Psoas muscle (tissue), 8 donors: Measurements from ENCODE around the gene TBCD. TPM values are rescaled to one million over a fixed set of nuclear protein-coding genes. Genes with fewer than 3 reads are reported as not detected.

Experiments used
- ATAC-seq, 4 donors: fragments of 200-7000 bp; cut with Tn5 transposase; one replicate each; pipeline ENCODE4 v1.9.1; 2020; ENCODE audit warnings: moderate library complexity in 3 of 4, mild to moderate bottlenecking in 2 of 4
- DNase-seq, 2 donors: peaks; one replicate each; pipeline ENCODE4 v3.0.0-alpha.2; 2020
- H3K27ac ChIP-seq: fragments of 200-600 bp; one replicate; pipeline ENCODE4 v1.8.0; 2022
- H3K27me3 ChIP-seq, 3 donors: fragments of 200-600 bp in 1 of 3; one replicate each; pipeline versions ENCODE4 v1.6.1 to v1.8.0; 2013 to 2022; ENCODE audit warnings: low read length in 2 of 3, mild to moderate bottlenecking in 2 of 3, moderate library complexity in 1 of 3; ENCODE audit not compliant: insufficient read depth in 3 of 3
- H3K36me3 ChIP-seq, 2 donors: fragments of 200-600 bp in 1 of 2; one replicate each; pipeline versions ENCODE4 v1.6.1 to v1.8.0; 2013 to 2022; ENCODE audit warnings: low read depth in 1 of 2, mild to moderate bottlenecking in 1 of 2, moderate library complexity in 1 of 2; ENCODE audit not compliant: insufficient read depth in 1 of 2
- H3K4me1 ChIP-seq: fragments of 200-600 bp; one replicate; pipeline ENCODE4 v1.8.0; 2022
- H3K4me3 ChIP-seq: fragments of 200-600 bp; one replicate; pipeline ENCODE4 v1.8.0; 2022; ENCODE audit warnings: mild to moderate bottlenecking
- H3K9me3 ChIP-seq: fragments of 200-600 bp; one replicate; pipeline ENCODE4 v1.8.0; 2022
- WGBS, 3 donors: extraction: QIAGEN DNeasy Blood & Tissue Kit; methylation state at CpG; one replicate each; pipeline versions ENCODE4 v1.1.6 to v1.1.7; 2013; 5-methylcytosine and 5-hydroxymethylcytosine counted together
- intact Hi-C, 2 donors: fragments of 100-400 bp; cut with DNase I; formaldehyde crosslinking; loops; one replicate each; pipeline versions ENCODE4 v1.11.0 to v1.14.2; 2022
- polyA plus RNA-seq, 3 donors: library from polyadenylated mRNA; stranded (reverse); fragments of 200-250 nt; gene quantifications; one replicate each; pipeline ENCODE4 v1.2.3, GENCODE V29; 2013
- total RNA-seq, 4 donors: library from RNA; stranded (reverse); fragmentation: NEBNext Ultra II Directional in 2 of 4; extraction: Animal tissue kit (Norgen Biotek cat#: 25700) in 2 of 4; gene quantifications; one replicate each; pipeline versions ENCODE4 v1.2.1 to v1.2.4, GENCODE V29; 2021 to 2023
- TF ChIP-seq, protein P1 (sequence below): fragments of 200-600 bp; IDR thresholded peaks from one replicate; pipeline ENCODE4 v1.8.0; 2022; ENCODE audit warnings: antibody characterized with exemption
- donor health status: healthy with polysubstance abuse.
- donor health status: DM: no; HTN: no; CAD: no; lungs with moderate emphysema.
- donor health status: Bipolar disorder and iron deficiency.
- donor health status: healthy.
- donor health status: DM: yes; HTN: yes; CAD: no.
- donor health status: DM: no; HTN: no; CAD: no.
- donor health status: DM: no; HTN: no; CAD: no.
- donor health status: DM: yes; HTN: yes; CAD: no.

The TBCD gene
- total and polyA plus RNA-seq, 7 donors = 28.2 to 65.0 (median 36.5) TPM

DNA sequence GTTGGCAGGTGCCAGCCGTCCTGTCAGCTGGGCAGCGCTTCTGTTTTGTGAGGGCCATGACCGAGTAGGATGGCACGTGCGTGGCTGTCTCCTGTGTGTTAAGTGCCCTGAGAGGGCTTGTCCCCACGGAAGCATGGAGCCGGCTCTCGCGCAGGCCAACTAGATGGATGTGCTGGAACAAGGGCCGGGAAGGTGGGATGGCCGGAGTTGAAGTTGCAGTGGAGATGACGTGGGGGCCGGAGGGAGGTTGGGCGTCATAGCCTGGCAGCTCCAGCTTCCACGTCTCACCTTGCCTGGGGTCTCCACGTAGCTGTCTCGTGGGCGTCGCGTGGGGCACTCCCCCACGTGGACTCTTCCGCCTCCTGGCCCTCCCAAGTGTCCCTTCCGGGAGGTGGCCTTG is 27.7 kb downstream of the TBCD start:
- H3K4me1 ChIP-seq = peaks cover 5% of the 10 kb centered on the region
- intact Hi-C loops = loop anchor here in 1 of 2 donors (5.0 kb wide), 1 partner anchor 427 kb away; no protein-coding TSS in a partner anchor
- H3K36me3 ChIP-seq = peaks cover 3 to 11% of the 10 kb centered on the region in 2 donors
- H3K9me3 ChIP-seq = no peaks in the 10 kb centered on the region
- DNase-seq = peak in 1 of 2 donors; percentile 47
- H3K27me3 ChIP-seq = no peaks in the 10 kb centered on the region
- 80 to 83% (median 81%) methylated on average over 23 of the region's 23 CpGs for WGBS, 3 donors
- H3K27ac ChIP-seq = no peak overlapping the region
- no peak for ATAC-seq
- H3K4me3 ChIP-seq = no peak overlapping the region
- TF ChIP-seq, protein P1, sequence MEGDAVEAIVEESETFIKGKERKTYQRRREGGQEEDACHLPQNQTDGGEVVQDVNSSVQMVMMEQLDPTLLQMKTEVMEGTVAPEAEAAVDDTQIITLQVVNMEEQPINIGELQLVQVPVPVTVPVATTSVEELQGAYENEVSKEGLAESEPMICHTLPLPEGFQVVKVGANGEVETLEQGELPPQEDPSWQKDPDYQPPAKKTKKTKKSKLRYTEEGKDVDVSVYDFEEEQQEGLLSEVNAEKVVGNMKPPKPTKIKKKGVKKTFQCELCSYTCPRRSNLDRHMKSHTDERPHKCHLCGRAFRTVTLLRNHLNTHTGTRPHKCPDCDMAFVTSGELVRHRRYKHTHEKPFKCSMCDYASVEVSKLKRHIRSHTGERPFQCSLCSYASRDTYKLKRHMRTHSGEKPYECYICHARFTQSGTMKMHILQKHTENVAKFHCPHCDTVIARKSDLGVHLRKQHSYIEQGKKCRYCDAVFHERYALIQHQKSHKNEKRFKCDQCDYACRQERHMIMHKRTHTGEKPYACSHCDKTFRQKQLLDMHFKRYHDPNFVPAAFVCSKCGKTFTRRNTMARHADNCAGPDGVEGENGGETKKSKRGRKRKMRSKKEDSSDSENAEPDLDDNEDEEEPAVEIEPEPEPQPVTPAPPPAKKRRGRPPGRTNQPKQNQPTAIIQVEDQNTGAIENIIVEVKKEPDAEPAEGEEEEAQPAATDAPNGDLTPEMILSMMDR = no peak

DNA sequence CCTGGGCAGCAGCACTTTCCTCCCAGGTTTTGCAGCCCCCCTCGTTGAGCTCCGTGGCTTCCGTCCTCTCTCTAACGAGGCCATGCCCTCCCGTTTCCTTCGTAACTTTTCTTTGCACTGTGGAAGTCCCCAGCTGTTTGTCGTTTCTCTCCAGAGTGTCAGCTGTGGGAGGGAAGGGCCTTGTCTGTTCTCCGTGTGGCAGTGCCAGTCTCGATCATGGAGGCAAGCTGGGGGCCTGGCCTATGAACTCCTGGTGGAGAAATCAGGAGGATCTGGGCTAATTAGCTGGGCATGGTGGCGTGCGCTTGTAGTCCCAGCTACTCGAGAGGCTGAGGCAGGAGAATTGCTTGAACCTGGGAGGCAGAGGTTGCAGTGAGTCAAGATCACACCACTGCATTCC is 28.3 kb downstream of the TBCD start:
- ATAC-seq (no peak), DNase-seq (peak in 1 of 2 donors; percentile 48)
- H3K9me3 ChIP-seq = no peaks in the 10 kb centered on the region
- no peaks in the 10 kb centered on the region for H3K27me3 ChIP-seq
- H3K36me3 ChIP-seq = peaks cover 3 to 11% of the 10 kb centered on the region in 2 donors
- H3K27ac ChIP-seq = no peak overlapping the region
- peaks cover 5% of the 10 kb centered on the region for H3K4me1 ChIP-seq
- no peak overlapping the region for H3K4me3 ChIP-seq
- WGBS, 3 donors = 60 to 65% (median 61%) methylated on average over 12 of the region's 12 CpGs
- intact Hi-C loops = loop anchor here in 1 of 2 donors (2.0 kb wide), 1 partner anchor 135 kb away; no protein-coding TSS in a partner anchor
- TF ChIP-seq, protein P1 = no peak

DNA sequence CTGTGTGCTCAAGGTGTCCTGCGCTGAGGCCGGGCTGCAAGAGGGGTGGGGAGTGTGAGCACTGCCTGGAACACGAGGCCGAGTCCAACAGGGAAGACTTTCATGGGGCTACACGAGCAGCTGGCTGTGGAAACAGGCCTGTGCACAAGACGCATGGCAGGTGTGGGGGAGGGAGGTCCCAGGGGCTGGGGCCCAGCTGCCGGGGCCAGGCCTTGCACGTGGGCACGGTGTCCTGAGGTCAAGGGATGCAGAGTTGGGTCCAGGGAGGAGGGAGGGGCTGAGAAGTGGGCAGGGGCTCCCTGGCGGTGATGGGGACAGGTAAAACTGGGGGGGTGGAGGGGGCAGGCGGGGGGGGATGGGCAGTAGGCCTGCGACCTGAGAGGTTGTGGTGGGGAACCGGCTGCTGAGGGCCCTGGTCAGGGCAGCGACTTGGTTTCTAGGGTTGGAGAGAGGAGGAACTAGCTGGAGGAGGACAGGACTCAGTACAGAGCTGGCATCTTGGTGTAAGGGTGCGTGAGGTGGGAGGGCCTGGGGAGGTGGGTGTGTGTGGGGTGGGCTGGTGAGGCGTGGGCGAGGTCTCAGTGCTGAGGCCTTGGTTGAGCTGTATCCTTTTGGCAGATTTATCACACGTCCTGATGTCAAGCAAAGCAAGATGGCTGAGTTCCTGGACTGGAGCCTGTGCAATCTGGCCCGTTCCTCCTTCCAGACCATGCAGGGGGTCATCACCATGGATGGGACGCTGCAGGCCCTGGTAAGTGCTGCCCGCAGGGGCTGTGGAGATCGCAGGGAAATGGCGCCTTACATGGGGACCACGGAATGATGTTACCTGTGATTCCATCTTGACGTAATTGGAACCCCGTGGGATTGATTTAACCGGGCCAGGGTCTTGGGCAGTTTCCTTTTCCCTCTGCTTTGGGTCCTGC is 29.4 kb downstream of the TBCD start:
- Histone ChIP-seq H3K36me3 (peaks cover 3 to 11% of the 10 kb centered on the region in 2 donors), H3K4me1 (peaks cover 5% of the 10 kb centered on the region), H3K27me3 (no peaks in the 10 kb centered on the region), H3K9me3 (no peaks in the 10 kb centered on the region), H3K4me3 (no peak overlapping the region), H3K27ac (no peak overlapping the region)
- intact Hi-C loops = loop anchor here in 1 of 2 donors (2.0 kb wide), 1 partner anchor 134 kb away; no protein-coding TSS in a partner anchor
- ATAC-seq (peak; percentile 7 to 40 (median 18)), DNase-seq (peak in 1 of 2 donors; percentile 50)
- TF ChIP-seq, protein P1 = no peak
- WGBS, 3 donors = 70 to 75% (median 72%) methylated on average over 24 to 27 of the region's 27 CpGs

DNA sequence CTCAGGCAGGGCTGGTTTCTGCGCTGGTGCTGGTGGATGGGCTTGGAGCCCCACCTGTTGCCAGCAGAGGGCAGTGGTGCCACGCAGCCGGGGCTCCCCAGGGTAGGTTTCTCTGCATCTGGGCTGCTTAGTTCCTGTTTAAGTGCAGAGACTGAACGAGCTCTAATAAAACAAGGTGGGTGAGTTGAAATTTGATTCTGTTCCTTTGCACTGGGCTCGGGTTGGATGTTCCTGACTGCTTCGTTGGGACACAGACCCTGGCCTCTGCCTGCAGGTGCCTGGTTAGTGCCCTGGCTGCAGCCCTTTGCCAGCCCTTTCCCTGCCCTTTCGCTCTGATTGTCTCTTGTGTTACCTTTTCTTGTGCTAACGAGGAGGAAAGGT is 30.0 kb downstream of the TBCD start:
- peaks cover 3 to 11% of the 10 kb centered on the region in 2 donors for H3K36me3 ChIP-seq
- TF ChIP-seq, protein P1 = peak; percentile 99
- peaks cover 11% of the 10 kb centered on the region for H3K4me1 ChIP-seq
- intact Hi-C loops = loop anchor here (1.0 to 2.0 kb wide), 2 partner anchors 131 to 133 kb away; no protein-coding TSS in a partner anchor
- DNase-seq (peak; percentile 84 to 92), ATAC-seq (peak; percentile 91 to 97 (median 94))
- no peaks in the 10 kb centered on the region for H3K9me3 ChIP-seq
- peak overlapping the region; percentile 13 for H3K4me3 ChIP-seq
- peak overlapping the region; percentile 59 for H3K27ac ChIP-seq
- 13 to 19% (median 16%) methylated on average over 8 of the region's 8 CpGs for WGBS, 3 donors
- no peaks in the 10 kb centered on the region for H3K27me3 ChIP-seq
